NCI-H1092 (cell line): ENCODE measurements around the gene VIT.

ENCODE experiments used
- DNase-seq: peaks from one replicate; lab custom pipeline; 2025; lab: John Stamatoyannopoulos, UW

Gene VIT

GRCh38 chr2:36859366-36859792 is 162.9 kb downstream of the VIT start:
- DNase-seq, result no peak

- no peak for DNase-seq
Observed at GRCh38 chr2:36861896-36862295, 165.4 kb downstream of the VIT start.
